H1 (cell line): ENCODE measurements around the gene MYOM1. TPM values are rescaled to one million over a fixed set of nuclear protein-coding genes. Genes with fewer than 3 reads are reported as not detected.

Experiments
- CTCF ChIA-PET: fragments of 300-600 bp; sonication (Branson Sonifier 250); formaldehyde crosslinking; loops from one replicate; lab custom pipeline; 2021; ENCODE audit not compliant: partially characterized antibody; lab: Charles Lee
- POLR2A ChIA-PET: fragments of 300-600 bp; sonication (Branson Sonifier 250); formaldehyde crosslinking; loops from one replicate; lab custom pipeline; 2021; ENCODE audit warnings: inconsistent platforms; ENCODE audit not compliant: partially characterized antibody; lab: Charles Lee
- DNase-seq, 2 experiments: peaks; one replicate each; pipeline versions ENCODE4 v3.0.0 to v3.0.0-alpha.2; 2010 to 2022; ENCODE audit warnings: low spot score in 2 of 2, low read depth in 1 of 2, mixed read lengths in 1 of 2
- FAIRE-seq: peaks from 2 replicates; lab custom pipeline; 2011; peaks lifted over from hg19 to GRCh38; lab: Jason Lieb, UNC
- H2AFZ ChIP-seq: 2 replicates; pipeline ENCODE4 v1.8.1; 2012; ENCODE audit warnings: low read length, inconsistent platforms
- H2AK5ac ChIP-seq: 2 replicates; pipeline ENCODE4 v1.6.1; 2013; ENCODE audit warnings: low read depth, low read length
- H2BK120ac ChIP-seq: replicated peaks from 2 replicates; pipeline ENCODE3; 2013; ENCODE audit warnings: low read depth, low read length, inconsistent platforms
- H2BK12ac ChIP-seq: 2 replicates; pipeline ENCODE4 v1.6.1; 2013; ENCODE audit warnings: low read depth, low read length
- H2BK15ac ChIP-seq: 2 replicates; pipeline ENCODE4 v1.6.1; 2013; ENCODE audit warnings: low read length
- H2BK20ac ChIP-seq: 2 replicates; pipeline ENCODE4 v1.6.1; 2013; ENCODE audit warnings: low read length
- H2BK5ac ChIP-seq: 2 replicates; pipeline ENCODE4 v1.6.1; 2013; ENCODE audit warnings: low read depth, low read length
- H3K14ac ChIP-seq: 2 replicates; pipeline ENCODE4 v1.6.1; 2013; ENCODE audit warnings: inconsistent platforms; ENCODE audit not compliant: insufficient read length
- H3K18ac ChIP-seq: 2 replicates; pipeline ENCODE4 v1.6.1; 2013; ENCODE audit warnings: low read length; ENCODE audit errors: extremely low read depth
- H3K23ac ChIP-seq: 2 replicates; pipeline ENCODE4 v1.6.1; 2013; ENCODE audit warnings: inconsistent platforms; ENCODE audit not compliant: insufficient read length
- H3K23me2 ChIP-seq: 2 replicates; pipeline ENCODE4 v1.6.1; 2013; ENCODE audit warnings: low read depth, low read length
- H3K27ac ChIP-seq: 2 replicates; pipeline ENCODE4 v1.6.1; 2011; ENCODE audit warnings: low read depth, low read length, inconsistent platforms
- H3K27me3 ChIP-seq, 4 experiments: replicated peaks in 1 of 4; 1 replicate in 1 of 4; 2 replicates in 3 of 4; pipeline versions ENCODE4 v1.6.1 to v1.8.1; 2011 to 2013; ENCODE audit warnings: low read length in 3 of 4, mild to moderate bottlenecking in 3 of 4, inconsistent platforms in 2 of 4, mixed read lengths in 2 of 4, moderate library complexity in 1 of 4; ENCODE audit not compliant: control insufficient read depth in 3 of 4, insufficient read depth in 3 of 4; ENCODE audit errors: extremely low read depth in 1 of 4
- H3K36me3 ChIP-seq, 4 experiments: 2 replicates each; pipeline versions ENCODE4 v1.6.1 to v1.8.1; 2011 to 2013; ENCODE audit warnings: mild to moderate bottlenecking in 4 of 4, low read length in 3 of 4, moderate library complexity in 2 of 4, control low read depth in 1 of 4, inconsistent platforms in 1 of 4; ENCODE audit not compliant: insufficient read depth in 4 of 4, control insufficient read depth in 2 of 4
- H3K4ac ChIP-seq: replicated peaks from 2 replicates; pipeline ENCODE3; 2013; ENCODE audit warnings: low read length, low read depth, mixed read lengths, inconsistent platforms; ENCODE audit not compliant: insufficient read length
- H3K4me1 ChIP-seq, 4 experiments: replicated peaks in 1 of 4; 1 replicate in 1 of 4; 2 replicates in 3 of 4; pipeline versions ENCODE4 v1.6.1 to v1.8.1; 2011 to 2013; ENCODE audit warnings: low read length in 3 of 4, inconsistent platforms in 2 of 4, mixed read lengths in 1 of 4; ENCODE audit not compliant: insufficient read depth in 4 of 4, control insufficient read depth in 3 of 4
- H3K4me2 ChIP-seq, 2 experiments: 2 replicates each; pipeline versions ENCODE4 v1.6.1 to v1.8.1; 2011 to 2013; ENCODE audit warnings: low read depth in 2 of 2, low read length in 2 of 2, control low read depth in 1 of 2, inconsistent platforms in 1 of 2, mild to moderate bottlenecking in 1 of 2; ENCODE audit not compliant: insufficient read depth in 1 of 2
- H3K4me3 ChIP-seq, 4 experiments: fragments of 200-600, 300-600 bp in 1 of 4; sonication (generic), shearing (Covaris generic), sonication (Bioruptor Twin) in 1 of 4; 2 replicates each; pipeline versions ENCODE4 v1.5.1 to v1.8.1; 2011 to 2016; ENCODE audit warnings: low read length in 4 of 4, low read depth in 3 of 4, control low read depth in 2 of 4, inconsistent platforms in 2 of 4, mild to moderate bottlenecking in 2 of 4, mixed read lengths in 1 of 4, moderate library complexity in 1 of 4; ENCODE audit not compliant: insufficient read depth in 2 of 4; ENCODE audit errors: extremely low read depth in 1 of 4
- H3K56ac ChIP-seq: replicated peaks from 2 replicates; pipeline ENCODE3; 2013; ENCODE audit warnings: low read depth, mild to moderate bottlenecking, mixed read lengths, low read length, inconsistent platforms; ENCODE audit not compliant: insufficient read length
- H3K79me1 ChIP-seq: 2 replicates; pipeline ENCODE4 v1.6.1; 2013; ENCODE audit warnings: low read depth, low read length, control low read depth
- H3K79me2 ChIP-seq, 2 experiments: 2 replicates each; pipeline versions ENCODE4 v1.6.1 to v1.8.1; 2012 to 2013; ENCODE audit warnings: low read length in 2 of 2, mild to moderate bottlenecking in 2 of 2, inconsistent platforms in 1 of 2; ENCODE audit not compliant: insufficient read depth in 2 of 2, control insufficient read depth in 1 of 2
- H3K9ac ChIP-seq, 4 experiments: replicated peaks in 1 of 4; 1 replicate in 1 of 4; 2 replicates in 3 of 4; pipeline versions ENCODE4 v1.6.1 to v1.8.1; 2011 to 2013; ENCODE audit warnings: low read depth in 3 of 4, low read length in 3 of 4, control low read depth in 2 of 4, mild to moderate bottlenecking in 2 of 4, moderate library complexity in 2 of 4, inconsistent platforms in 1 of 4; ENCODE audit errors: extremely low read depth in 1 of 4
- H3K9me3 ChIP-seq, 2 experiments: 2 replicates each; pipeline versions ENCODE4 v1.6.1 to v1.8.1; 2012 to 2013; ENCODE audit warnings: mild to moderate bottlenecking in 2 of 2, moderate library complexity in 2 of 2, control low read depth in 1 of 2, inconsistent platforms in 1 of 2, low read depth in 1 of 2, low read length in 1 of 2, mixed read lengths in 1 of 2; ENCODE audit not compliant: insufficient read depth in 2 of 2
- H4K20me1 ChIP-seq, 2 experiments: replicated peaks in 1 of 2; 2 replicates each; pipeline versions ENCODE3 to v1.8.1; 2011 to 2013; ENCODE audit warnings: inconsistent platforms in 2 of 2, low read length in 2 of 2, mild to moderate bottlenecking in 1 of 2; ENCODE audit not compliant: insufficient read depth in 2 of 2, control insufficient read depth in 1 of 2
- H4K5ac ChIP-seq: 2 replicates; pipeline ENCODE4 v1.6.1; 2013; ENCODE audit warnings: low read length, low read depth, mixed read lengths, inconsistent platforms; ENCODE audit not compliant: insufficient read length
- H4K8ac ChIP-seq: 2 replicates; pipeline ENCODE4 v1.8.0; 2013; ENCODE audit warnings: mild to moderate bottlenecking, moderate library complexity, low read length, inconsistent platforms; ENCODE audit not compliant: insufficient read depth; ENCODE audit errors: extremely low read depth
- H4K91ac ChIP-seq: replicated peaks from 2 replicates; pipeline ENCODE3; 2013; ENCODE audit warnings: low read length, mixed read lengths, inconsistent platforms; ENCODE audit not compliant: insufficient read length
- RAD21 ChIP-seq, 2 experiments: IDR thresholded peaks in 1 of 2; conservative IDR thresholded peaks in 1 of 2; 2 replicates each; pipeline ENCODE4 v1.6.1; 2011; ENCODE audit warnings: low read depth in 2 of 2, low read length in 2 of 2, improper control_type of control experiment in 1 of 2, inconsistent platforms in 1 of 2, mild to moderate bottlenecking in 1 of 2, moderate library complexity in 1 of 2
- SP2 ChIP-seq: IDR thresholded peaks from 2 replicates; pipeline ENCODE4 v1.6.1; 2012; ENCODE audit warnings: mild to moderate bottlenecking, low read length, inconsistent platforms
- WGBS, 2 experiments: shearing (Covaris generic) in 1 of 2; methylation state at CpG; one replicate each; pipeline versions ENCODE4 v1.1.6 to v1.1.7; 2013 to 2015; ENCODE audit warnings: low lambda C conversion rate in 2 of 2, mixed read lengths in 2 of 2, inconsistent platforms in 1 of 2, low coverage in 1 of 2, missing lambda C conversion rate in 1 of 2; ENCODE audit not compliant: insufficient replicate concordance in 2 of 2, insufficient coverage in 1 of 2, insufficient read length in 1 of 2; ENCODE audit errors: extremely low coverage in 1 of 2, missing lambda C conversion rate in 1 of 2; 5-methylcytosine and 5-hydroxymethylcytosine counted together
- polyA plus RNA-seq, 7 experiments: library from polyadenylated mRNA; depleted of rRNA in 3 of 7; stranded (reverse) in 5 of 7; unstranded in 2 of 7; fragments of >200 nt in 5 of 7; fragments of 200-250 nt in 2 of 7; gene quantifications; 1 replicate in 5 of 7; 2 replicates in 1 of 7; 4 replicates in 1 of 7; pipeline versions ENCODE4 v1.2.1 to v1.2.3, GENCODE V29; 2011 to 2013; ENCODE audit warnings: missing spikeins in 2 of 7, mixed read lengths in 2 of 7
- total RNA-seq: library from RNA; stranded (reverse); fragmentation: NEBNext Ultra II Directional; extraction: Animal tissue kit (Norgen Biotek cat#: 25700); gene quantifications from 2 replicates; pipeline ENCODE4 v1.2.1, GENCODE V29; 2021

Gene MYOM1
- total and polyA plus RNA-seq, 2 of the 8 experiments (the other 6 are each of a cell fraction or from before 2014, with no cell fraction given): 0.06 to 0.32 TPM

- H2BK20ac ChIP-seq: no peak overlapping the region
- no peak overlapping the region for H3K14ac ChIP-seq
- H3K4me1 ChIP-seq: no peaks in the 10 kb centered on the region
- no peaks in the 10 kb centered on the region; the same call in 1 of the 2 replicates for H3K23me2 ChIP-seq
- H4K5ac ChIP-seq: no peak overlapping the region
- TF ChIP-seq SP2: no peak
- TF ChIP-seq RAD21 (IDR thresholded peaks at IDR 0.05 in 1 of 2, conservative IDR thresholded peaks at IDR 0.05 in 1 of 2; ENCODE audit: low read depth in 2 of 2, low read length in 2 of 2): no peak
- H4K20me1 ChIP-seq: no peaks in the 10 kb centered on the region
- DNase-seq (no peak), FAIRE-seq (no peak)
- H3K4me3 ChIP-seq: no peak overlapping the region
- CTCF ChIA-PET: no interaction called here
- no peak overlapping the region for H3K23ac ChIP-seq
- H3K9ac ChIP-seq: no peak overlapping the region
- H3K79me1 ChIP-seq: no peaks in the 10 kb centered on the region
- H2AFZ ChIP-seq: no peak overlapping the region
- no peak overlapping the region for H2BK12ac ChIP-seq
- H2BK15ac ChIP-seq: no peak overlapping the region
- H3K36me3 ChIP-seq: no peaks in the 10 kb centered on the region
- no peak overlapping the region for H4K8ac ChIP-seq
- POLR2A ChIA-PET: no interaction called here
- no peaks in the 10 kb centered on the region for H3K79me2 ChIP-seq
- H3K27me3 ChIP-seq: no peaks in the 10 kb centered on the region
- no peak overlapping the region for H3K27ac ChIP-seq
- H2AK5ac ChIP-seq: no peak overlapping the region
- WGBS, 2 experiments: 96% methylated on average over 5 of the region's 5 CpGs; no CpG with 5 or more reads in 1 of the 2 experiments
- H3K4ac ChIP-seq: no peak overlapping the region
- H4K91ac ChIP-seq: no peak overlapping the region
- H3K4me2 ChIP-seq: no peak overlapping the region
- no peaks in the 10 kb centered on the region for H3K9me3 ChIP-seq
- no peak overlapping the region for H3K56ac ChIP-seq
- H3K18ac ChIP-seq: no peak overlapping the region
- no peak overlapping the region for H2BK120ac ChIP-seq
- no peak overlapping the region for H2BK5ac ChIP-seq
Observed at GRCh38 chr18:3067722-3068121, 152.0 kb downstream of the MYOM1 start.
